Activated T-cell treated with anti-CD3 and anti-CD28 coated beads for 24 hours (primary cell): Measurements from ENCODE around the gene LRRK2.
"Not testable (repeated sequence)": the region's sequence is repeated elsewhere in the genome, so short reads cannot be mapped to it uniquely, and the experiment has no call there.

ENCODE experiments used
- DNase-seq: peaks from one replicate; pipeline ENCODE4 v3.0.0-alpha.2; 2020; ENCODE audit warnings: low read depth

LRRK2 gene

DNA sequence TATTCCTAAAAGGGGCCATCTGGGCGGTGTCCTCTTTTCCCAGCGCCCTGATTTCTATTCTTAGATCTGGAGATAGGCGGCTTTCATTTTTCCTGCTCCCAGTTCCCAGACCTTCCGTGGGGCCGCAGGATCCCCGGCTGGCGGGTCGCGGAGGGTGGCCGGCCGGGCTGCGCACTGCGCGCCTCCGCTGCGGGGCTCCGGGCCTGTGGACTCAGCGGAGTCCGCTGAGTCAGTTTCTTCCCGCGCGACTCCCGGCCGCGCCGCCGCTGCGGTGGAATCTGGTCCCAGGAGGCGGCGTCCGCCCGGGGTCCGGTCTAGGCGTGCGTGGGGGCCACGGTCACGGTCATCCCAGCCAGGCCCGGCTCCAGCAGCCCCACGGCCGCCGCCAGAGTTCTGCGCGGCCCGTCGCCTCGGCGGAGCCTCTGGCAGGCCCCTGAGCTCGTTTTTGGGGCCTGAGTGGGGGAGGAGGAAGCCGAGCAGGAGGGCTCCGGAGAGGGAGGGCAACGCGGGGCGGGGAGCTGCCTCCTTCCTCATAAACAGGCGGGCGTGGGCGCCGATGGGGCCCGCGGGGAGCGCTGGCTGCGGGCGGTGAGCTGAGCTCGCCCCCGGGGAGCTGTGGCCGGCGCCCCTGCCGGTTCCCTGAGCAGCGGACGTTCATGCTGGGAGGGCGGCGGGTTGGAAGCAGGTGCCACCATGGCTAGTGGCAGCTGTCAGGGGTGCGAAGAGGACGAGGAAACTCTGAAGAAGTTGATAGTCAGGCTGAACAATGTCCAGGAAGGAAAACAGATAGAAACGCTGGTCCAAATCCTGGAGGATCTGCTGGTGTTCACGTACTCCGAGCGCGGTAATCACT, at the start of gene LRRK2:
Gene LRRK2 (plus strand): TSS at position 559 of the 853 bp plus-strand sequence. CDS start 135 bp downstream, at position 694.
- peak; percentile 7 for DNase-seq

DNA sequence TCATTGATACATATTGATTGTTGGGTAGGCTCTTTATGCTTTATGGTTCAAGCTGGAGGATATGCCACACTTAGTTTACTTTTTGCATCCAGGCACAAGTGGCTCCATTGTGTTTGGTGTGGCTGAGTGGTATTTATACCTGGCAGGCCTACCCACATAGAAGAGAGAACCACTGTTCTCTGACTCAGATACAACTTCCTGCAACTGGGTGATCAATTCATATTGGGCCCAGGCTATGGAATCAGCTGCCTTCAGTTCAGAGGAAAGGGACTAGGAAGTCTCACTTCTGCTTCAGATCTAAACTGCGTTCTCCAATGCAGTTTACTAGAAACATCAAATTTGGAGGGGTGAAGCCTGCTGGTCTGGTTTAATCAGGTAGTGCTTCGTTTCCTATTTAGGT, 49.8 kb upstream of the LRRK2 start:
- no peak for DNase-seq

DNA sequence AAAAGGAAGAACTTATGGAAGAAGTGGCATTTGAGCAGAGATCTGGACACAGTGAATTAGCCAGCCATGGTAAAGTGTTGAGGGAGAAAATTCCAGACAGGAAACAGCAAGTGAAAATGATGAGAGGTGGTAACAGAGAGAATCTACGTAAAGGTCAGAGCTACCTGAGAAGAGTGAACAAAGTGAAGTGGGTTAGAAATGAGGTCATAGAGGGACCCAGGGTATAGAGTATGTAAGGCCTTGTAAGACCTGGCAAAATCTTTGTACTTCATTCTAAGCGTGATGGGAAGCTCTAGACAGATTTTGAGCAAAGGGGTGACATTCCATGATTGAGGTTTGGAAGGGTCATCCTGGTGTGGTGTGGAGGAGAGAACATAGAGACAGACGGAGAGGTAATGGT, 49.3 kb upstream of the LRRK2 start:
- no peak for DNase-seq

DNA sequence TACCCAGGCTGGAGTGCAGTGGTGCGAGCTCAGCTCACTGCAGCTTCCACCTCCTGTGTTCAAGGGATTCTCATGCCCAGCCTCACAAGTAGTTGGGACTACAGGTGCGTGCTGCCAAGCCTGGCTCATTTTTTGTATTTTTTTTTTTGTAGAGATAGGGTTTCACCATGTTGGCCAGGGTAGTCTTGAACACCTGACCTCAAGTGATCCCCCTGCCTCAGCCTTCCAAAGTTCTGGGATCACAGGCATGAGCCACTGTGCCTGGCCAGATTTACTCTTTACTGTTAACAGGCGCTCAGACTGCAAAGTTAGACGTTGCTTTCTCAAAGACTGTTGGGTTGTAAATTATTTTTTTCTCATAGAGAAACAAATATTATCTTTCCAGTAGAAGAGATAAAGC, 46.1 kb upstream of the LRRK2 start:
- no peak for DNase-seq

DNA sequence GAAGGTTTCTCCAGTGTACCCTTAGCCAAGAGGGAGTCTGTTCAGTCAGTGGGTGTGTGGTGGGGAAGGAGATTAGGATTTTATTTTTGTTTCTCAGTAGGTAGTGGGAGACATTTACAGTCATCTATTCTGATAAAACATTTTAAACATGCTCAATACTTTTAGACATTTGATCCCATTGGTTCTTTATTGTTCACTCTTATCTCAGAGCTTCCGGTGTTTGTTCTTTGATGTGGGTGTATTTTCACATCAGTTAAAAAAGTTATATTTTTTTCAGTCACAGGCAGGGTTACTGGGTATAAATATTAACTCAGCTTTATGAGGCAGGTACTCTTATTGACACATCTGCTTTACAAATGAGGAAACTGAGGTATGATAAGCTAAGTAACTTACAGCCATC, 43.3 kb upstream of the LRRK2 start:
- no peak for DNase-seq

DNA sequence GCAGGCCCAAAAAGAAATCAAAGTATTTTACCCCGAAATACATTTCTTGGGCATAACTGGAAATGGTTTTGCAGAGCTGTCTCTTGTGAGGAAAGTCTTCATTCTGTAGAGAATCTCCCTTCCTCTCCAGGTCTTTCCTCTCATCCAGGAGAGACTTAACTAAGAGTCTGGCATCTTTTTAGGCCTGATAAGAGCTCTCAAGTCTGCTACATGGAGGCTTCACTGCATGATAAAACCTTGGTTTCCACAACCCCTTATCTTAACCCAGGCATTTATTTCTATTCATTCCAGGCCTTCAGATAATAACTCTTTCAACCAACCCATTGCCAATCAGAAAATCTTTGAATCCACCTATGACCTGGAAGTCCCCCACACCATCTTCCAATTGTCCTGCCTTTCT, 41.1 kb upstream of the LRRK2 start:
- no peak for DNase-seq

DNA sequence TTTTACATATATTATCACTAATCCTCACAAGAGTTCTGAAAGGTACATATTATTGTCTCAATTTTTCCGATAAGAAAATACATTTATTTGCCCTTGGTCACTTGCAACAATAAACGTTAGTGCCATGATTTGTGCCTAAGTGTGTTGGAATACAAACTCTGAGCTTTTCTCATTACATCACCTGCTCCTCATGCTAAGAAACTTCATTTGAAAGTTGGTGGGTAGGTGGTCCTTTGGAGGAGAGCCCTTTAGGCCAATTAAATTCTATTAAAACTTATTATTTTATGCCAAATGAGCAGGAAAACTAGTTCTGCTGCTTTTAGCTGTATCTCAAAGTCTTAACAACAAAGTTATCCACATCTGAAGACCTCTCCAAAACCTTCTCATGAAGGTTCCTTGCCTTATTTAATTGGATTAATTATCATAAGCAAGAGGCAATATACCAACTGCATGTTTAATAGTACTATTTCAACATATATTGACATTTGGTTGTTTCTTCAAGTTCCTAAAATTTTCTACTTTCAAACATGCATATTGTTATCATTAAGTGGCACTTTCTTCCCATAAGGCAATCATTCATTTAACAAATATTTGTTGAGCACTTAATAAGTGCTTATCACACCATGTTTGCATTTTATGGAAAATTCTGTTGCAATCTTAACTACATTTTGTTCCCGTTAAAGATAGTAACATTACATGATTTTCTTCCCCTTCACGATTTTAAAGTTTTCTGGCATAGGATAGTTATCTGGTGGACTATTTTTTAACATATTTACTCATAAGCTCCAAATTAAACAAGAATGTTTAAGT, 40.1 kb upstream of the LRRK2 start:
- no peak for DNase-seq

DNA sequence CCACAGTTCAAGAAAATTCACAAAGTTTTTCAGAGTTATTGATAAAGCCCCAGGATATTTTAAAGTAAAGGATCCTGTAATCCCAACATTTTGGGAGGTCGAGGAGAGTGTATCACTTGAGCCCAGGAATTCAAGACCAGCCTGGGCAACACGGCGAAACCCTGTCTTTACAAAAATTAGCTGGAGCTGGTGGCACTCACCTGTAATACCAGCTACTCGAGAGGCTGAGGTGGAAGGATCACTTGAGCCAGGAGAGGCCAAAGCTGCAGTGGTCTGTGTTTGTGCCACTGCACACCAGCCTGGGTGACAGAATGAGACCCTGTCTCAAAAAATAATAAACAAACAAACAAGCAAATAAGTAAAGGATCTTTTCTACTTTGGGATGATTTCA, 39.5 kb upstream of the LRRK2 start:
- no peak for DNase-seq

DNA sequence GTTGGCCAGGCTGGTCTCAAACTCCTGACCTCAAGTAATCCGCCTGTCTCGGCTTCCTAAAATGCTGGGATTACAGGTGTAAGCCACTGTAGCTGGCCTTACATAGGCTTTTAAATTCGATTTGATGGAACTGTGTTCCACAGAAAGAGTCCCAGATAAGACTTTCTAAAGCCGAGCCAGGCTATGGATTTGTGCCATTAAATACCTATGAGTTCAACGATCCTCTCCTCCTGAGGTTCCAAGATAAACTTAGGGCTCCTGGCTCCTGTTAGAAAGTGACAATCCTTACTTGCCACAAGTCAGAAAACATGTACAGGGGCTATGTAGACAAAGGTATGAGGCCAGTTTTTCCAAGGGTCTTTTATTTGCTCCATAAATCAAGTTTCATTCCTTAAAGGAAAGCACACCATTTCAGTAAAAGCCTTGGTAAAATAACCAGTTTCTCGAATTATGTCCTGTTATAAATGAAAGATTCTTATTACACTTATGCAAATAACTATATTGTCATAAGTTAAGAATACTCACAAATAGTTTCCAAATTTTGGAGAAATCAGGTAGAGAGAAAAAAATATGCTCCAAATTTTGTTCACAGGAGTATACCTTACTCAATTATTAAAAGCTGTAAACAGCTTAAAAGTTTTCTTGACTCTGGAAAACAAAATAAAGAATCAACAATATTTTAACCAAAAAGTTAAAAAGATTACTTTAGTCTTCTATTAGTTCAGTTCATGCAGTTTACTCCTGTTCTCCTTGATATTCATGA, 36.1 kb upstream of the LRRK2 start:
- DNase-seq: no peak

DNA sequence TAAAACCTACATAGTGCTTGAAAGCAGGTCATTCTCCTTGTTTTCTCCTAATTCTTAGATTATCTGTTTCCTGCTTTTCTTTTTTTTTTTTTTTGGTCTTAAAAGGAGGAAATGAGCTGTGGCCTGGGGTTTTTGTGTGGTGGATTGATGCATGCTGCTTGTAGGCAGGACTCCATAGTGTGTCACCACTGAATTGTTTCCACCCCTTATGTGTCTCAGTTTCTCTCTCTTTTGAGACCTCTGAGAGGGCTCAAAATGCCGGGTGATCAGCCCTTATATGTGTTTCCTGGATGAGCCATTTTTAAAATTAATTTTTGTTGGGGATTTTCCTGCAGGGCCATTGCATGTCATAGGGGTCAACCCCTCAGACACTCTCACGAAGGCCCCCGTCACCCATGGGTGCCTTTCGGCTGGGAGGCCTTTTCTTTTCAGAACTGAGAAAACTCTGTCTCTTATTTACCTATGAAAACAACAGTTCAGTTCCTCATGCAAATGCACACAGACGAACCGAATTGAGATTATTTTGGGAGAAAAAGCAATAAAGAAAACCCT, 32.0 kb upstream of the LRRK2 start:
- DNase-seq: no peak

DNA sequence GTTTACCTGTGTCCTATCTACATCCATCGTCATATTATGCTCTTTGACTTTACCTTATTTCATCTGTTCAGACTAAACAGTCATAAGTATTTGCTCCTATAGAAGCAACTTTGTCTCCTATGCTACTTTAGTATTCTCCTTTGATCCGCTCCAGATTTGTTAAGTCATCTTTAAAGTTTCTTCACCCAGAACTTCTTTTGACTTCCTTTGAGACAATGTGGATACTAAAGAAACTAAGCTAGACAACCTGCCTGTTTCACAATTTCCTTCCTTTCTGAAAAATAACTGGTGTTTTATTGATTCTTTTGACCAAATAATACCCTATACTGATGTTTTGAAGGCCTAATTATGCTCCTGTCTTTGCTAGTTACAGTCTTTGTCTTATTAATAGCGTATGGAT, 30.0 kb upstream of the LRRK2 start:
- DNase-seq: no peak

DNA sequence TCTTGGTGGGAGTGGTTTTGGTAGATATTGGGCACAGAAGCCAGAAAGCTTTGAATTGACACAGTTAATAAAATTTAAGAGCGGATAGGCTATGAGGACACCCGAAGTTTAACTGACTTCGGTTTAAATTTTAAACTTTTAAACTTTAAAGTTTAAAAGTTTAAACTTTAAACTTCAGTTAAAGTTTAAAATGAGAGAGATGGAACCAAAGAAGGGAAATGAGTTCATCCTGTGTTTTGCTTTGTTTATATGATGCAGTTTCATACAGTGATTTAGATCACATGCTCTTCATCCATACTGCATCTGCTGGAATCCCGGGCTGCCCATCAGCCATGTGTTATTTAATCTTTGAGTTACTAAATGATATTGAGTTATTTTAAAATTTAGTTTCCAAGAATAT, 27.2 kb upstream of the LRRK2 start:
- no peak for DNase-seq

DNA sequence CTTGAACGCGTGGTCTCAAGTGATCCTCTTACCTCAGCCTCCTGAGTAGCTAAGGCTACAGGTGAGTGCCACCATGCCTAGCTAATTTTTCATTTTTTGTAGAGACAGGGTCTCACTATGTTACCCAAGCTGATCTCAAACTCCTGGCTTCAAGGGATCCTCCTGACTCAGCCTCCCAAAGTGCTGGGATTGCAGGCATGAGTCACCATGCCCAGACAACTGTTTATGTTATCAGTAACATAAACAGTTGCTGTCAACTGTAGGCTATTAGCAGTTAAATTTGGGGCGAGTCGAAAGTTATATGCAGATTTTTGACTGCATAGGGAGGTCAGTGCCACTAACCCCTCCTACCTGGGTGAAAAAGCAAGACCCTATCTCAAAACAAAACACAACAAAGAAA, 26.2 kb upstream of the LRRK2 start:
- DNase-seq: no peak

DNA sequence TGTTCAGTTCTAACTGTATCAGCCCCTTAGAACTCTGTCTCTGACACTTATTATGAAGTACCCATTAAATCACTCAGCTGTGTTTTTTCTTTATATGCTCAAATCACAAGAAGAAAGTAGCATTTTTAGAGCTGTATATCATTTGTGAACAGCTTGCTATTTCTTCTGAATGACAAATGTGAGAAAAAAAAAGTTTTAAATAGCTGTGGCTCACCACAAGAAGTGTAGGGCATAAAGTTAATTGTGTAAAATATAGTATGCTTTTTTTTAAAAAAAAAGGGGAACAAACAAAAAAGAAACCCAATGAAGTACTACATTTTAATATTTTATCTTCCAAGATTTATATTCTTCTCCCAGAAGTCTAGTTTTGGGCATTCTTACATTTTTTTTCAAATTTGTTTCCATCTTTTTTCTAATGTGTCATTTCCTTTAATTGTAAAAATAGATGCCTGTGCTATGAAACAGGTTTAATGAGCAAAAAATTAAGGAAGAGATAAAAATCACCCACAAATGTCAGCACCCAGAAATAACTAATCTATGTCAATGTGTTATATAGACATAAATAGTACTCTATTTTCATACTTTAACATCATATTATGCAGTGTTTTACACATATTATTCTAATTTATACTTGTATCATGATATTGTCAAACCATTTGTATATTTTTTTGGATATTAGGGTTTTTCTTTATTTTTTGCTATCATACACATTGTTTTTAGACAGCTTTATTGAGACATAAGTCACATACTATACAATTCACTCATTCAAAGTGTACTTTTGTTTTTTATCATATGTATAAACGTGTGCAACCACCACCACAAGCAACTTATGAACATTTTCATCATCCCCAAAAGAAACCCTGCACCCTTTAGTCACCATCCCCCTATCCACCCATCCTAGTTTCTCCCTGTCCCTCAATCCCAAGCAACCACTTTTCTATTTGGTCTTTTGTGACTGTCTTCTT, 22.4 kb upstream of the LRRK2 start:
- no peak for DNase-seq

DNA sequence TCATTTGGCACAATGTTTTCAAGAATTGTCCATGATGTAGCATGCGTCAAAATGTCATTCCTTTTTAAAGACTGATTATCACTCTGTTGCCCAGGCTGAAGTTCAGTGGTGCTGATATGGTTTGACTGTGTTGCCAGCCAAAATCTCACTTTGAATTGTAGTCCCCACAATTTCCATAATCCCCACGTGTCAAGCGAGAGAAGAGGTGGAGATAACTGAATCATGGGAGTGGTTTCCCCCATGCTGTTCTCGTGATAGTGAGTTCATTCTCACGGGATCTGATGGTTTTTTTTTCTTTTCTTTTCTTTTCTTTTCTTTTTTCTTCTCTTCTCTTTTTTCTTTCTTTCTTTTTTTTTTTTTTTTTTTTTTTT, 21.8 kb upstream of the LRRK2 start:
- no peak for DNase-seq

DNA sequence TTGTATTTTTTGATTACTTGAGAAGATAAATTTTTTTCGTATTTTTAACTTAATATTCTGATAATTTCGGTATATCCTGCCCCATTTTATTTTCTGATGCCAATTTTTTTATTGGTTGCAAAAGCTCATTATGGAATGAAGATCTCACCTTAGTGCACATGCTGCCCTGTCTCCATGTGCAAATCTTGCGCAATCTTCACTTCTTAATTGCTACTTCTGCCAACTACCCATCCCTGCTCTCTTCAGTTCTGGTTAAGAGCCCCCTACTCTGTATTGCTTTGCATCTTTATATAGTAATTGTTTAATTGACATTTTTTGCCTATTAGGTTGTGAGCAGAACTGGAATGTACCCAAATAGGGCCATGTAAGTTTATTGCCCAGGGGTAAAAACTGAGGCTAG, 20.5 kb upstream of the LRRK2 start:
- DNase-seq: no peak

DNA sequence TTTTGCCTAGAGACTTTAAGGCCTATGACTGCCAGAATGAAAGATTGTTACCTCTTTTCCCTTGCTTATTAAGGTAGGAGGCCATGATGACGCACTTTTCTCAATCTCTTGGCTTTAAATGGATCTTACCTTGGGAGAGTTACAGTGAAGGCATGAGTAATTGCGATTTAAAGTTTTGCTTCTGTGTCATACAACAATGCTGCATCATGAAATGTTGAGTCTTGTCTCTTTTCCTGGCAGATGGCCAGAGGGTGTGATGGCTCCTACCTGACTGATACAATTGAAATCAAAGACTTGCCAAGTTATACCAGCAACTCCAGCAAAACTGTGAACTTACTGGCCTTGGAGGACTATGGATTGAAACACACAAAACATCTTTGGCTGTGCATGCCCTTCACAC, 17.2 kb upstream of the LRRK2 start:
- DNase-seq: no peak

DNA sequence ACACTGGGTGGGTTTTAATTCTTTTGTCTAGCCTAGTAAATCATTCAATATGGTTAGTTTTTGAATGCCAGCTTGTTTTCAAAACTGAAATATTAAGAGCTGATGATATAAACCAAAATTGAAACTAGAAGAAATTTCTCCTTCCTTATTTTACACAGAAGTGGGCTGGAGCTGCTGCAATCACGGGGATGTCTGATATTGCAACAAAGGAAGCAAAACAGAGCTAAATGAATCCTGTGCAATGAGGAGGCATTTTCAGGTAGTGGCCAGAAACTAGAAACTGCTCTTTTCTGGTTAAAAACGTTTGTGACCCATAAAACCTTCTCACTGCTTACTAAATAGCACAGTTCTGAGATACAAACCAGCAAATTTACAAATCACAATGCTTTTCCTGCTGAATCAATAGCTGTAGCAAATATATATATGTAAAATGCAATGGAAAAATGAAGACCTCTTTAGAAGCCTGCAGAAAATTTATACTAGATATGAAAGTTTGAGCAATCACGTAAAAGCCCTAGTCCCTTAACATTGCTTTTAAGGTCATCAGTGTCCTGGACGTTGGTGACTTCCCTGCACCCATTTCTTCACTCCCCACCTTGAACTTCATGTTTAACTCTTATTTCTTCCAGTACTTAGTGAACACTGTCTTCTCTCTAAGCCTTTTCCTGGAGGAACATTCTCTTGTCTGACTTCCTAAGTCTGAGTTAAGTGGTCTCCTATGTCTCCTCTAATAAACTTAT, 15.9 kb upstream of the LRRK2 start:
- no peak for DNase-seq

DNA sequence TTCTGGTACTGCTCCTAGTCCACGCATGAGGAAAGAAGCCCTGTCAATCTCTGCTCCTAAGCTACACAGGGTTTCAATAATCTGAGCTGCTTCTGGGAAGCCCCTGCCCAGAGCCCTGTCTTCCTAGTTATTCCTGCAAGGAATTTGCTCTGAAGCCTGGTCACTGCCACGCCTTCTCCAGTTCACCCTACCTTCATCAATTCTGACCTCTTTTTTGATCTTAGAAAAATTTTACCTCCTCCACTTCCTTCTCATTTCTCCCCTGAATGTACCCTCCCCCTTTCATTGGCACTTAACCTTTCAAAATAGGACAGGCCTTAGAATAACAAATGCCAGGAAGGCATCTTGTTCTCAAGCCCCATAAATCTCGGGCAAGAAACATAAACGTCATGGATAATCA, 14.9 kb upstream of the LRRK2 start:
- no peak for DNase-seq

DNA sequence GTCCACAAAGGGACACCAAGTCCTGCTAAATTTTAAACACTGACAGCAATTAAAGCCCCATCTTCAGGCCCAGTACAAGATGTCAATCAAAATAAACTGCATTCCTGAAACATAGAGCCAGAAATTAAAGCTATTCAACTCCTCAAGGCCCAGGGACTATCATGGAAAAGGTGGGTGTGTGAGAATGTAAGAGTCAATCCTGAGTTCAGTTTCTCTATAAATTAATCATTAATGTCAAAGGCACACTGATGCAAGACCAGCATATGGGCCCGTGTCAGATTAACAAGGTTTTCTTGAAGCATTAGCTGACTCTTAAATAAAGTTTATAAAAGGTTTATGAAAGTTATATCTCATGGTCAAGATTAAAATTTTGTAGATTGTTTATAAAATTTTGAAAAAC, 13.6 kb upstream of the LRRK2 start:
- not testable (repeated sequence) for DNase-seq

DNA sequence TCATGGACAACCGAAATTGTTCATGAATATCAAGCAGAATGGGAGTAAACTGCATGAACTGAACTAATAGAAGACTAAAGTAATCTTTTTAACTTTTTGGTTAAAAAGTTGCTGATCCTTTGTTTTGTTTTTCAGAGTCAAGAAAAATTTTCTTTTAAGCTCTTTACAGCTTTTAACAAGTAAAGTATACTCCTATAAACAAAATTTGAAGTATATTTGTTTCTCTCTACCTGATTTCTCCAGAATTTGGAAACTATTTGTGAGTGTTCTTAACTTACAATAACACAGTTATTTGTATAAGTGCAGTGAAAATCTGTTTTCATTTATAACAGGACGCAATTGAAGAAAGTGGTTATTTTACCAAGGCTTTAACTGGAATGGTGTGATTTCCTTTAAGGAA, 12.2 kb upstream of the LRRK2 start:
- DNase-seq: no peak
